IMR-90 (cell line): ENCODE data around the gene NFATC3. TPM values are rescaled to one million over a fixed set of nuclear protein-coding genes. Genes with fewer than 3 reads are reported as not detected.

Experiments
- ATAC-seq: fragments of 200-7000 bp; cut with Tn5 transposase; 2 replicates; pipeline ENCODE4 v1.9.1; 2020; ENCODE audit warnings: low read depth, mild to moderate bottlenecking, moderate library complexity
- BruUV-seq: library from RNA; stranded (reverse); fragments of 400-500 nt; replicated peaks from 2 replicates; lab custom pipeline; 2021; lab: Mats Ljungman, UMichigan
- CTCF ChIA-PET: fragments of 300-600 bp; formaldehyde crosslinking; extraction: SDS; loops from one replicate; lab custom pipeline; 2021; ENCODE audit warnings: antibody characterized with exemption; lab: Yijun Ruan, JAX
- POLR2A ChIA-PET: fragments of 300-600 bp; sonication (Branson Sonifier 250); formaldehyde crosslinking; loops from one replicate; lab custom pipeline; 2022; ENCODE audit warnings: antibody characterized with exemption; ENCODE audit not compliant: unreplicated experiment; lab: Charles Lee
- DNase-seq: peaks from one replicate; pipeline ENCODE4 v3.0.0; 2013
- H2AFZ ChIP-seq: replicated peaks from 2 replicates; pipeline ENCODE3; 2013; ENCODE audit warnings: low read length, mild to moderate bottlenecking; ENCODE audit not compliant: poor library complexity
- H2AK5ac ChIP-seq: 2 replicates; pipeline ENCODE4 v1.6.1; 2013; ENCODE audit warnings: low read depth, low read length, inconsistent platforms
- H2AK9ac ChIP-seq: replicated peaks from 2 replicates; pipeline ENCODE3; 2013; ENCODE audit warnings: mild to moderate bottlenecking, low read depth, low read length, moderate library complexity; ENCODE audit not compliant: poor library complexity
- H2BK120ac ChIP-seq: 2 replicates; pipeline ENCODE4 v1.6.1; 2013; ENCODE audit warnings: low read depth, low read length, inconsistent platforms
- H2BK15ac ChIP-seq: 3 replicates; pipeline ENCODE4 v1.6.1; 2013; ENCODE audit warnings: low read depth, low read length, inconsistent platforms
- H2BK20ac ChIP-seq: 2 replicates; pipeline ENCODE4 v1.6.1; 2013; ENCODE audit warnings: low read depth, mild to moderate bottlenecking, inconsistent platforms, low read length, moderate library complexity
- H2BK5ac ChIP-seq: 2 replicates; pipeline ENCODE4 v1.6.1; 2013; ENCODE audit warnings: mild to moderate bottlenecking, low read depth, low read length, inconsistent platforms; ENCODE audit not compliant: poor library complexity, severe bottlenecking
- H3K14ac ChIP-seq: replicated peaks from 2 replicates; pipeline ENCODE4 v1.6.1; 2013; ENCODE audit warnings: low read depth, low read length, inconsistent platforms
- H3K18ac ChIP-seq: 2 replicates; pipeline ENCODE4 v1.6.1; 2013; ENCODE audit warnings: low read depth, low read length, control low read depth
- H3K23ac ChIP-seq: 2 replicates; pipeline ENCODE4 v1.6.1; 2013; ENCODE audit warnings: low read depth, low read length, inconsistent platforms
- H3K27ac ChIP-seq: 2 replicates; pipeline ENCODE4 v1.5.1; 2013; ENCODE audit warnings: mild to moderate bottlenecking, control low read depth, low read length; ENCODE audit not compliant: insufficient read depth
- H3K27me3 ChIP-seq: 2 replicates; pipeline ENCODE4 v1.6.1; 2013; ENCODE audit warnings: low read length; ENCODE audit not compliant: control insufficient read depth, insufficient read depth
- H3K36me3 ChIP-seq: 2 replicates; pipeline ENCODE4 v1.6.1; 2013; ENCODE audit warnings: low read length, mixed read lengths; ENCODE audit not compliant: control insufficient read depth, insufficient read depth
- H3K4ac ChIP-seq: 2 replicates; pipeline ENCODE4 v1.6.1; 2013; ENCODE audit warnings: low read depth, low read length, inconsistent platforms
- H3K4me1 ChIP-seq: 2 replicates; pipeline ENCODE4 v1.6.1; 2013; ENCODE audit warnings: low read length, mixed read lengths; ENCODE audit not compliant: control insufficient read depth, insufficient read depth
- H3K4me2 ChIP-seq: 2 replicates; pipeline ENCODE4 v1.6.1; 2013; ENCODE audit warnings: low read depth, mild to moderate bottlenecking, control low read depth, low read length, moderate library complexity
- H3K4me3 ChIP-seq: 2 replicates; pipeline ENCODE4 v1.5.1; 2013; ENCODE audit warnings: low read depth, mild to moderate bottlenecking, control low read depth, low read length, moderate library complexity; ENCODE audit not compliant: insufficient read depth
- H3K56ac ChIP-seq: 2 replicates; pipeline ENCODE4 v1.6.1; 2013; ENCODE audit warnings: low read length, inconsistent platforms; ENCODE audit not compliant: insufficient read depth; ENCODE audit errors: extremely low read depth
- H3K79me1 ChIP-seq, 2 experiments: 2 replicates each; pipeline ENCODE4 v1.6.1; 2013; ENCODE audit warnings: low read length in 2 of 2, inconsistent platforms in 1 of 2, low read depth in 1 of 2
- H3K9ac ChIP-seq: 2 replicates; pipeline ENCODE4 v1.6.1; 2013; ENCODE audit warnings: low read depth, low read length, control low read depth
- H3K9me1 ChIP-seq: 2 replicates; pipeline ENCODE4 v1.6.1; 2013; ENCODE audit warnings: low read length, inconsistent platforms; ENCODE audit not compliant: insufficient read depth
- H3K9me3 ChIP-seq: 2 replicates; pipeline ENCODE4 v1.6.1; 2013; ENCODE audit warnings: low read length; ENCODE audit not compliant: control insufficient read depth, insufficient read depth
- H4K20me1 ChIP-seq: 2 replicates; pipeline ENCODE4 v1.6.1; 2013; ENCODE audit warnings: low read length, inconsistent platforms; ENCODE audit not compliant: insufficient read depth
- H4K5ac ChIP-seq: 2 replicates; pipeline ENCODE4 v1.6.1; 2013; ENCODE audit warnings: mild to moderate bottlenecking, low read depth, low read length, control low read depth
- H4K8ac ChIP-seq, 2 experiments: 2 replicates each; pipeline ENCODE4 v1.6.1; 2013; ENCODE audit warnings: low read depth in 2 of 2, low read length in 2 of 2, control low read depth in 1 of 2, inconsistent platforms in 1 of 2
- H4K91ac ChIP-seq: 2 replicates; pipeline ENCODE4 v1.6.1; 2013; ENCODE audit warnings: low read depth, low read length, inconsistent platforms; ENCODE audit not compliant: insufficient read depth
- FOS ChIP-seq: fragments of 150-350 bp; IDR thresholded peaks from 2 replicates; pipeline ENCODE4 v1.6.1; 2016; ENCODE audit warnings: low read depth, low read length
- MAFK ChIP-seq: IDR thresholded peaks from 2 replicates; pipeline ENCODE4 v1.6.1; 2012; ENCODE audit warnings: low read depth, low read length, improper control_type of control experiment
- MXI1 ChIP-seq: IDR thresholded peaks from 2 replicates; pipeline ENCODE4 v1.6.1; 2012; ENCODE audit warnings: low read depth, mild to moderate bottlenecking, low read length, moderate library complexity, borderline replicate concordance
- WGBS, 2 experiments: methylation state at CpG; one replicate each; pipeline versions ENCODE4 v1.1.5 to v1.1.7; 2013; ENCODE audit warnings: missing lambda C conversion rate in 2 of 2; ENCODE audit not compliant: insufficient read length in 1 of 2; ENCODE audit errors: extremely low coverage in 2 of 2; 5-methylcytosine and 5-hydroxymethylcytosine counted together
- dilution Hi-C: fragments of 300-500 bp; cut with HindIII; formaldehyde crosslinking; loops from one replicate; pipeline ENCODE4 v1.14.3; 2018; ENCODE audit warnings: low sequenced_read_pairs; ENCODE audit not compliant: unreplicated experiment
- in situ Hi-C: fragments of 300-500 bp; cut with MboI; formaldehyde crosslinking; loops from 3 replicates; pipeline ENCODE4 v1.14.3; 2019; ENCODE audit warnings: low sequenced_read_pairs, inconsistent platforms, mixed read lengths
- intact Hi-C: fragments of 100-400 bp; cut with micrococcal nuclease; formaldehyde crosslinking; loops from 2 replicates; pipeline ENCODE4 v1.10.0; 2022
- polyA plus RNA-seq, 3 experiments: library from polyadenylated mRNA; depleted of rRNA; stranded (reverse); fragments of >200 nt; gene quantifications; 2 replicates each; pipeline ENCODE4 v1.2.3, GENCODE V29; 2012; ENCODE audit warnings: low replicate concordance in 1 of 3
- total RNA-seq: library from RNA; depleted of rRNA; stranded (reverse); fragments of >200 nt; gene quantifications from 2 replicates; pipeline ENCODE4 v1.2.3, GENCODE V29; 2012

The NFATC3 gene
- total and polyA plus RNA-seq, 2 of the 4 experiments (the other 2 are of a cell fraction), result 6.3 to 21.5 TPM

DNA sequence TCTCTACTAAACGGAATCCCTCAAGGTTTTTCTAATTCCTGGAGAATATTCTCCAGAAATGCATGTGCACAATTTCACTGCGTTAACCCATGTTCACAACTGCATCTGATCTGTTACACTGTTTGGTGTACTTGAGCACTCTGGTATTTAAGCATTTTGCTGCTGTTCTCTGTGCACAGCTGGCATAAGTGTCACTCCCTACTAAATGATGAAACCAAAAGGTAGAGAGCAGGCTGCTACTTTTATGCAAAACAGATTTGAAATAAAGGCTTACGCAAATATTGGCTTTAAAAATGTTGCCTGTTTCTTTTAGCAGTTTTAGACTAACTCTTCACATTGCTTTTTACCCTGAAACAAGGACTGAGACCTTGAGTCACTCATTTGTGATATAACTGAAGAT lies 109.1 kb downstream of the NFATC3 start:
- Histone ChIP-seq H3K4me1 (peaks cover 2% of the 10 kb centered on the region; the same call in 1 of the 2 replicates), H4K20me1 (peaks cover 4% of the 10 kb centered on the region; the same call in 1 of the 2 replicates), H3K4ac (no peak overlapping the region), H3K4me3 (no peak overlapping the region), H2AK9ac (no peak overlapping the region), H3K36me3 (peaks cover 15% of the 10 kb centered on the region), H3K14ac (no peak overlapping the region), H3K27ac (no peak overlapping the region), H3K9me3 (no peaks in the 10 kb centered on the region), H2BK5ac (no peak overlapping the region), H3K9me1 (0 out of 2 replicates have a peak, but pooled peaks cover 6% of the 10 kb centered on the region), H2AK5ac (no peak overlapping the region), H3K23ac (no peak overlapping the region), H2BK120ac (no peak overlapping the region), H3K18ac (no peak overlapping the region), H2AFZ (no peak overlapping the region), H2BK20ac (no peak overlapping the region), H3K4me2 (no peak overlapping the region), H4K91ac (no peak overlapping the region), H2BK15ac (no peak overlapping the region), H3K56ac (no peak overlapping the region), H3K79me1 (peaks cover 3 to 5% of the 10 kb centered on the region in 2 experiments; a peak in 2 of 4 replicates), H3K27me3 (no peaks in the 10 kb centered on the region), H4K8ac (no peak overlapping the region), H3K9ac (no peak overlapping the region), H4K5ac (no peak overlapping the region)
- POLR2A ChIA-PET, result no interaction called here
- BruUV-seq, result no TSS peak
- in situ Hi-C loops (no loop called here), intact Hi-C loops (no loop called here), dilution Hi-C loops (no loop called here)
- DNase-seq, result no peak
- CTCF ChIA-PET, result interaction anchor here (0.6 kb wide), 1 partner anchor 154 kb away, joined by 3 read pairs; no protein-coding TSS in a partner anchor
- no peak for TF ChIP-seq FOS
- TF ChIP-seq MXI1, result no peak
- no peak for TF ChIP-seq MAFK
- WGBS, 2 experiments, result 83% methylated on average over 1 of the region's 3 CpGs; no CpG with 5 or more reads in 1 of the 2 experiments
- no peak for ATAC-seq
